Prostate gland (tissue), 2 donors: ENCODE measurements around the gene CSF1R.

ENCODE experiments used
- POLR2A ChIP-seq: fragments of 450-650 bp; IDR thresholded peaks from one replicate; pipeline ENCODE4 v1.6.1; 2016; ENCODE audit warnings: antibody characterized with exemption, mild to moderate bottlenecking
- TF ChIP-seq, protein P1 (sequence below), 4 experiments: fragments of 200-600 bp in 2 of 4; fragments of 450-650 bp in 2 of 4; sonication (generic) in 2 of 4; IDR thresholded peaks; 1 replicate in 3 of 4; 2 replicates in 1 of 4; pipeline ENCODE4 v1.5.1; 2016 to 2019; ENCODE audit warnings: antibody characterized with exemption in 4 of 4, mild to moderate bottlenecking in 2 of 4, moderate library complexity in 2 of 4

DNA sequence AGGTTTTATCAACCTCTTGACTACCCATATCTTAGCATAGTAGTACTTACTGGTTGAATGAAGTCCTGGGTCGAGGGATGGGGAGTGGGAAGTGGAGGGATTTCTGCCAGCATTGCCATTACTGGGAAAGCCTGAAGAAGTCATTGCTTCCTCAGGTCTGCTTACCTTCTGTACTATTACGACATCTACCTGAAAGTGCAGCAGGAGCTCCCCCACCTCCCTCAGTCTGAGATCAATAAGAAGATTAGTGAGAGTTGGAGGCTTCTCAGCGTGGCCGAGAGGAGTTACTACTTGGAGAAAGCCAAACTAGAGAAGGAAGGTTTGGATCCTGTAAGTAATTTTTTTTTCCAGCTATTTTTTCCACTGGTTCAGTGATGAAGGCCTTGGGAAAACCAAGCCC, 80.0 kb downstream of the CSF1R start:
- TF ChIP-seq, protein P1, sequence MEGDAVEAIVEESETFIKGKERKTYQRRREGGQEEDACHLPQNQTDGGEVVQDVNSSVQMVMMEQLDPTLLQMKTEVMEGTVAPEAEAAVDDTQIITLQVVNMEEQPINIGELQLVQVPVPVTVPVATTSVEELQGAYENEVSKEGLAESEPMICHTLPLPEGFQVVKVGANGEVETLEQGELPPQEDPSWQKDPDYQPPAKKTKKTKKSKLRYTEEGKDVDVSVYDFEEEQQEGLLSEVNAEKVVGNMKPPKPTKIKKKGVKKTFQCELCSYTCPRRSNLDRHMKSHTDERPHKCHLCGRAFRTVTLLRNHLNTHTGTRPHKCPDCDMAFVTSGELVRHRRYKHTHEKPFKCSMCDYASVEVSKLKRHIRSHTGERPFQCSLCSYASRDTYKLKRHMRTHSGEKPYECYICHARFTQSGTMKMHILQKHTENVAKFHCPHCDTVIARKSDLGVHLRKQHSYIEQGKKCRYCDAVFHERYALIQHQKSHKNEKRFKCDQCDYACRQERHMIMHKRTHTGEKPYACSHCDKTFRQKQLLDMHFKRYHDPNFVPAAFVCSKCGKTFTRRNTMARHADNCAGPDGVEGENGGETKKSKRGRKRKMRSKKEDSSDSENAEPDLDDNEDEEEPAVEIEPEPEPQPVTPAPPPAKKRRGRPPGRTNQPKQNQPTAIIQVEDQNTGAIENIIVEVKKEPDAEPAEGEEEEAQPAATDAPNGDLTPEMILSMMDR (IDR thresholded peaks at IDR 0.05): no peak
- TF ChIP-seq POLR2A: no peak
